ENCODE measurements around the gene FOXO6.

Gene FOXO6

GRCh38 chr1:41383094-41383852 is 22.0 kb downstream of the FOXO6 start:
- Histone ChIP-seq H3K27ac (ENCODE audit: low read length) (no peak overlapping the region), H2AFZ (ENCODE audit: low read depth, low read length) (no peak overlapping the region), H3K4me3 (ENCODE audit: low read length) (no peak overlapping the region), H3K36me3 (replicated peaks; ENCODE audit: low read depth, low read length) (no peaks in the 10 kb centered on the region), H3K4me2 (ENCODE audit: low read length) (no peak overlapping the region), H3K9me3 (ENCODE audit: insufficient read depth, low read length) (no peaks in the 10 kb centered on the region), H3K79me2 (ENCODE audit: low read length) (no peaks in the 10 kb centered on the region), H3K27me3 (ENCODE audit: low read depth, low read length) (peaks cover 2% of the 10 kb centered on the region; the same call in 1 of the 2 replicates), H3K9ac (ENCODE audit: low read length) (no peak overlapping the region), H4K20me1 (ENCODE audit: insufficient read depth, low read length) (no peaks in the 10 kb centered on the region), H3K4me1 (ENCODE audit: low read length) (no peaks in the 10 kb centered on the region)
- no peak for TF ChIP-seq EZH2phosphoT487 (IDR thresholded peaks at IDR 0.05; ENCODE audit: low read depth)
- TF ChIP-seq, protein P1, sequence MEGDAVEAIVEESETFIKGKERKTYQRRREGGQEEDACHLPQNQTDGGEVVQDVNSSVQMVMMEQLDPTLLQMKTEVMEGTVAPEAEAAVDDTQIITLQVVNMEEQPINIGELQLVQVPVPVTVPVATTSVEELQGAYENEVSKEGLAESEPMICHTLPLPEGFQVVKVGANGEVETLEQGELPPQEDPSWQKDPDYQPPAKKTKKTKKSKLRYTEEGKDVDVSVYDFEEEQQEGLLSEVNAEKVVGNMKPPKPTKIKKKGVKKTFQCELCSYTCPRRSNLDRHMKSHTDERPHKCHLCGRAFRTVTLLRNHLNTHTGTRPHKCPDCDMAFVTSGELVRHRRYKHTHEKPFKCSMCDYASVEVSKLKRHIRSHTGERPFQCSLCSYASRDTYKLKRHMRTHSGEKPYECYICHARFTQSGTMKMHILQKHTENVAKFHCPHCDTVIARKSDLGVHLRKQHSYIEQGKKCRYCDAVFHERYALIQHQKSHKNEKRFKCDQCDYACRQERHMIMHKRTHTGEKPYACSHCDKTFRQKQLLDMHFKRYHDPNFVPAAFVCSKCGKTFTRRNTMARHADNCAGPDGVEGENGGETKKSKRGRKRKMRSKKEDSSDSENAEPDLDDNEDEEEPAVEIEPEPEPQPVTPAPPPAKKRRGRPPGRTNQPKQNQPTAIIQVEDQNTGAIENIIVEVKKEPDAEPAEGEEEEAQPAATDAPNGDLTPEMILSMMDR (IDR thresholded peaks at IDR 0.05; ENCODE audit: low read depth, low read length): no peak

GRCh38 chr1:41384579-41384978 is 23.3 kb downstream of the FOXO6 start:
- no peak overlapping the region for H3K4me3 ChIP-seq (ENCODE audit: low read length)
- H3K27ac ChIP-seq (ENCODE audit: low read length): no peak overlapping the region
- H3K9ac ChIP-seq (ENCODE audit: low read length): no peak overlapping the region
- no peaks in the 10 kb centered on the region for H3K4me1 ChIP-seq (ENCODE audit: low read length)
- H3K4me2 ChIP-seq (ENCODE audit: low read length): no peak overlapping the region
- no peak for TF ChIP-seq EZH2phosphoT487 (IDR thresholded peaks at IDR 0.05; ENCODE audit: low read depth)
- TF ChIP-seq, protein P1 (IDR thresholded peaks at IDR 0.05; ENCODE audit: low read depth, low read length): no peak
- H4K20me1 ChIP-seq (ENCODE audit: insufficient read depth, low read length): no peaks in the 10 kb centered on the region
- no peaks in the 10 kb centered on the region for H3K9me3 ChIP-seq (ENCODE audit: insufficient read depth, low read length)
- no peaks in the 10 kb centered on the region for H3K79me2 ChIP-seq (ENCODE audit: low read length)
- no peak overlapping the region for H2AFZ ChIP-seq (ENCODE audit: low read depth, low read length)
- no peaks in the 10 kb centered on the region for H3K36me3 ChIP-seq (replicated peaks; ENCODE audit: low read depth, low read length)
- H3K27me3 ChIP-seq (ENCODE audit: low read depth, low read length): peaks cover 2% of the 10 kb centered on the region; the same call in 1 of the 2 replicates

DNA sequence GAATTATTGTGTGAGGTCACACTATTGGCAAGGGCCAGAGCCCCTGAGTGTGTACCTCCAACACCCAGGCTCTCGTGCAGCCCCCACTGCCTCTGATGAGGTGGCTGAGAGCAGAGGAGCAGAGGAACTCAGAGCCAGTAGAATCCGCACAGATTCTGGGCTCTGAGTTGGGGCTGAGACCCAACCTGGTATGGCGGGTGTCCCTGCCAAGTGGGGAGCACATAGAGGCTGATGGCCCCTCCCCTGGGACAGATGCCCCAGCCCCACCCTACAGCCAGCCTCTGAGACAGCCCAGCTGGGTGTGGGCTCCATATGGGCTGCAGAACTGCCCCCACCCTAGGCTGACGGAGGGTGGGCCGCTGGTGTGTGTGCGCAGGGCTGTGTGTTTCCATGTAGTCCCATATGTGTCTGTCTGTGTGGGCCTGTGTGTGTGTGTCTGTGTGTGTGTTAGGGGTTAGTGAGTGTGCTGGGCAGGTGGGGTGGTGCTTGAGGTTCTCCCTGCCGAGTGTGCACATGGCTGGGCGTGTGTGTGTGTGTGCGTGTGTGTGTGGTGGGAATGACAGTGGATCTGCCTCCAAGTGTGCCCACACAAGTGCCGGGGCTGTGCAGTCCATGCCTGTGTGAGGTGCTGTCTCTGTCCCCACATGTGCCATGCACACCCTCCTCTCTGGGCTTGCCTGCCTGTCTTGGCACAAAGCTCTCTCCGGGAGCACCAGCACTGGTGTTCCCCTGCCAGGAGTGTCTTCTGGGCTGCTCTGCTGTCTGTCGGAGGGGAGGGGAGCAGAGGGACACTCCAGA is 24.4 kb downstream of the FOXO6 start:
- Histone ChIP-seq H4K20me1 (ENCODE audit: insufficient read depth, low read length) (no peaks in the 10 kb centered on the region), H3K27me3 (ENCODE audit: low read depth, low read length) (peaks cover 2% of the 10 kb centered on the region; the same call in 1 of the 2 replicates), H3K79me2 (ENCODE audit: low read length) (no peaks in the 10 kb centered on the region), H3K4me2 (ENCODE audit: low read length) (no peak overlapping the region), H3K9me3 (ENCODE audit: insufficient read depth, low read length) (no peaks in the 10 kb centered on the region), H3K27ac (ENCODE audit: low read length) (no peak overlapping the region), H2AFZ (ENCODE audit: low read depth, low read length) (no peak overlapping the region), H3K36me3 (replicated peaks; ENCODE audit: low read depth, low read length) (no peaks in the 10 kb centered on the region), H3K9ac (ENCODE audit: low read length) (no peak overlapping the region), H3K4me1 (ENCODE audit: low read length) (no peaks in the 10 kb centered on the region), H3K4me3 (ENCODE audit: low read length) (no peak overlapping the region)
- TF ChIP-seq EZH2phosphoT487 (IDR thresholded peaks at IDR 0.05; ENCODE audit: low read depth): no peak
- TF ChIP-seq, protein P1 (IDR thresholded peaks at IDR 0.05; ENCODE audit: low read depth, low read length): no peak

GRCh38 chr1:41386196-41386663 is 25.0 kb downstream of the FOXO6 start:
- Histone ChIP-seq H3K4me3 (ENCODE audit: low read length) (no peak overlapping the region), H3K27me3 (ENCODE audit: low read depth, low read length) (peaks cover 2% of the 10 kb centered on the region; the same call in 1 of the 2 replicates), H2AFZ (ENCODE audit: low read depth, low read length) (no peak overlapping the region), H4K20me1 (ENCODE audit: insufficient read depth, low read length) (no peaks in the 10 kb centered on the region), H3K9me3 (ENCODE audit: insufficient read depth, low read length) (no peaks in the 10 kb centered on the region), H3K27ac (ENCODE audit: low read length) (no peak overlapping the region), H3K79me2 (ENCODE audit: low read length) (no peaks in the 10 kb centered on the region), H3K4me2 (ENCODE audit: low read length) (no peak overlapping the region), H3K9ac (ENCODE audit: low read length) (no peak overlapping the region), H3K4me1 (ENCODE audit: low read length) (no peaks in the 10 kb centered on the region), H3K36me3 (replicated peaks; ENCODE audit: low read depth, low read length) (no peaks in the 10 kb centered on the region)
- TF ChIP-seq, protein P1 (IDR thresholded peaks at IDR 0.05; ENCODE audit: low read depth, low read length): no peak
- TF ChIP-seq EZH2phosphoT487 (IDR thresholded peaks at IDR 0.05; ENCODE audit: low read depth): no peak
